Endothelial cell (in vitro differentiated cells): ENCODE results near the gene CHAD. TPM values are rescaled to one million over a fixed set of nuclear protein-coding genes. Genes with fewer than 3 reads are reported as not detected.

ENCODE experiments used
- DNase-seq: peaks from one replicate; pipeline ENCODE4 v3.0.0; 2021; ENCODE audit warnings: low spot score
- H3K27ac Mint-ChIP-seq: one replicate; pipeline ENCODE4 v1.8.0; 2021; ENCODE audit warnings: mixed read lengths, inconsistent platforms; ENCODE audit not compliant: unreplicated experiment
- H3K27me3 Mint-ChIP-seq: one replicate; pipeline ENCODE4 v1.8.0; 2021; ENCODE audit warnings: mild to moderate bottlenecking, moderate library complexity, mixed read lengths, inconsistent platforms; ENCODE audit not compliant: unreplicated experiment
- H3K36me3 Mint-ChIP-seq: one replicate; pipeline ENCODE4 v1.8.0; 2021; ENCODE audit warnings: mild to moderate bottlenecking, low read depth, mixed read lengths, inconsistent platforms; ENCODE audit not compliant: unreplicated experiment
- H3K4me1 Mint-ChIP-seq: one replicate; pipeline ENCODE4 v1.8.0; 2021; ENCODE audit warnings: mild to moderate bottlenecking, mixed read lengths, inconsistent platforms; ENCODE audit not compliant: unreplicated experiment
- H3K4me3 Mint-ChIP-seq: one replicate; pipeline ENCODE4 v1.8.0; 2021; ENCODE audit warnings: mild to moderate bottlenecking, mixed read lengths, inconsistent platforms; ENCODE audit not compliant: unreplicated experiment
- H3K9me3 Mint-ChIP-seq: one replicate; pipeline ENCODE4 v1.8.0; 2021; ENCODE audit warnings: mixed read lengths, inconsistent platforms; ENCODE audit not compliant: unreplicated experiment
- CTCF ChIP-seq: fragments of 200-600 bp; sonication (generic); IDR thresholded peaks from one replicate; pipeline ENCODE4 v1.5.0; 2021; ENCODE audit warnings: antibody characterized with exemption; ENCODE audit not compliant: unreplicated experiment
- total RNA-seq: library from RNA; stranded (reverse); fragmentation: NEBNext Ultra II Directional; extraction: Animal tissue kit (Norgen Biotek cat#: 25700); gene quantifications from one replicate; pipeline ENCODE4 v1.2.1, GENCODE V29; 2021; ENCODE audit not compliant: unreplicated experiment

The CHAD gene
- total RNA-seq, 1 donor from 2014 or later: not detected

- Mint-ChIP-seq H3K27ac (no peak overlapping the region), H3K36me3 (peaks cover 8% of the 10 kb centered on the region), H3K9me3 (no peaks in the 10 kb centered on the region), H3K4me3 (no peak overlapping the region), H3K4me1 (peaks cover 5% of the 10 kb centered on the region), H3K27me3 (peaks cover 17% of the 10 kb centered on the region)
- no peak for TF ChIP-seq CTCF
- DNase-seq: no peak
Observed at GRCh38 chr17:50466371-50467113, 2.1 kb downstream of the CHAD start.

- H3K27me3 Mint-ChIP-seq: peaks cover 14% of the 10 kb centered on the region
- H3K4me3 Mint-ChIP-seq: peak overlapping the region; percentile 29
- no peak for DNase-seq
- no peaks in the 10 kb centered on the region for H3K9me3 Mint-ChIP-seq
- H3K36me3 Mint-ChIP-seq: peaks cover 7% of the 10 kb centered on the region
- no peak overlapping the region for H3K27ac Mint-ChIP-seq
- no peak for TF ChIP-seq CTCF
- peaks cover 5% of the 10 kb centered on the region for H3K4me1 Mint-ChIP-seq
Observed at GRCh38 chr17:50465635-50466034, 3.0 kb downstream of the CHAD start.

GRCh38 chr17:50465171-50465570 lies 3.5 kb downstream of the CHAD start:
- no peak for DNase-seq
- H3K4me3 Mint-ChIP-seq: peak overlapping the region; percentile 29
- peaks cover 14% of the 10 kb centered on the region for H3K27me3 Mint-ChIP-seq
- no peaks in the 10 kb centered on the region for H3K9me3 Mint-ChIP-seq
- no peak overlapping the region for H3K27ac Mint-ChIP-seq
- peaks cover 5% of the 10 kb centered on the region for H3K4me1 Mint-ChIP-seq
- peaks cover 7% of the 10 kb centered on the region for H3K36me3 Mint-ChIP-seq
- no peak for TF ChIP-seq CTCF

GRCh38 chr17:50464736-50465135 lies 3.9 kb downstream of the CHAD start:
- no peak for DNase-seq
- TF ChIP-seq CTCF: no peak
- no peaks in the 10 kb centered on the region for H3K9me3 Mint-ChIP-seq
- H3K4me3 Mint-ChIP-seq: no peak overlapping the region
- peaks cover 5% of the 10 kb centered on the region for H3K4me1 Mint-ChIP-seq
- H3K27ac Mint-ChIP-seq: no peak overlapping the region
- peaks cover 7% of the 10 kb centered on the region for H3K36me3 Mint-ChIP-seq
- peaks cover 15% of the 10 kb centered on the region for H3K27me3 Mint-ChIP-seq

GRCh38 chr17:50464121-50464520 lies 4.6 kb downstream of the CHAD start:
- H3K27ac Mint-ChIP-seq: no peak overlapping the region
- DNase-seq: no peak
- H3K4me1 Mint-ChIP-seq: peaks cover 5% of the 10 kb centered on the region
- no peaks in the 10 kb centered on the region for H3K9me3 Mint-ChIP-seq
- peaks cover 16% of the 10 kb centered on the region for H3K27me3 Mint-ChIP-seq
- TF ChIP-seq CTCF: no peak
- H3K36me3 Mint-ChIP-seq: peaks cover 7% of the 10 kb centered on the region
- H3K4me3 Mint-ChIP-seq: no peak overlapping the region
